GM12878 (cell line): ENCODE measurements around the gene PALLD. TPM values are rescaled to one million over a fixed set of nuclear protein-coding genes. Genes with fewer than 3 reads are reported as not detected.

ENCODE experiments used
- ATAC-seq: fragments of 200-7000 bp; cut with Tn5 transposase; 3 replicates; pipeline ENCODE4 v1.9.1; 2020; ENCODE audit warnings: mild to moderate bottlenecking, moderate library complexity
- BruUV-seq: library from RNA; stranded (reverse); fragments of 400-500 nt; replicated peaks from 2 replicates; lab custom pipeline; 2021; lab: Mats Ljungman, UMichigan
- CTCF ChIA-PET: fragments of 300-600 bp; sonication (Branson Sonifier 250); formaldehyde crosslinking; extraction: SDS; loops from one replicate; lab custom pipeline; 2021; ENCODE audit warnings: inconsistent platforms; lab: Yijun Ruan, JAX
- POLR2A ChIA-PET: fragments of 350-600 bp; formaldehyde crosslinking; extraction: SDS; loops from one replicate; lab custom pipeline; 2021; ENCODE audit warnings: inconsistent platforms; lab: Charles Lee
- RAD21 ChIA-PET: fragments of 300-600 bp; sonication (Branson Sonifier 250); formaldehyde crosslinking; loops from one replicate; lab custom pipeline; 2023; ENCODE audit warnings: antibody characterized with exemption; ENCODE audit not compliant: unreplicated experiment; lab: Charles Lee
- SMC1A ChIA-PET: fragments of 300-600 bp; sonication (Branson Sonifier 250); formaldehyde crosslinking; loops from one replicate; lab custom pipeline; 2023; ENCODE audit not compliant: unreplicated experiment, uncharacterized antibody; lab: Charles Lee
- DNase-seq: peaks from one replicate; pipeline ENCODE4 v3.0.0-alpha.2; 2011; ENCODE audit warnings: low read depth, low spot score
- FAIRE-seq: peaks from 3 replicates; lab custom pipeline; 2011; peaks lifted over from hg19 to GRCh38; lab: Jason Lieb, UNC
- H2AFZ ChIP-seq: 2 replicates; pipeline ENCODE4 v1.6.0; 2011; ENCODE audit warnings: low read depth, low read length, control low read depth; ENCODE audit not compliant: control insufficient read depth
- H3K27ac ChIP-seq: 2 replicates; pipeline ENCODE4 v1.5.1; 2011; ENCODE audit warnings: control low read depth; ENCODE audit not compliant: control insufficient read depth, insufficient read depth
- H3K27me3 ChIP-seq, 2 experiments: replicated peaks in 1 of 2; 2 replicates each; pipeline versions ENCODE4 v1.6.0 to v1.6.1; 2011; ENCODE audit warnings: low read length in 1 of 2; ENCODE audit not compliant: control insufficient read depth in 2 of 2, insufficient read depth in 2 of 2
- H3K36me3 ChIP-seq, 2 experiments: 2 replicates each; pipeline ENCODE4 v1.5.1; 2011; ENCODE audit warnings: low read length in 1 of 2; ENCODE audit not compliant: control insufficient read depth in 2 of 2, insufficient read depth in 2 of 2
- H3K4me1 ChIP-seq: 2 replicates; pipeline ENCODE4 v1.6.1; 2011; ENCODE audit warnings: mild to moderate bottlenecking, low read length, moderate library complexity, mixed read lengths; ENCODE audit not compliant: control insufficient read depth, insufficient read depth
- H3K4me2 ChIP-seq: 2 replicates; pipeline ENCODE4 v1.6.0; 2011; ENCODE audit warnings: control low read depth; ENCODE audit not compliant: control insufficient read depth, insufficient read depth
- H3K4me3 ChIP-seq: fragments of 200-600 bp; sonication (generic); 2 replicates; pipeline ENCODE4 v1.5.1; 2016
- H3K79me2 ChIP-seq: 2 replicates; pipeline ENCODE4 v1.6.0; 2011; ENCODE audit warnings: low read length; ENCODE audit not compliant: control insufficient read depth, insufficient read depth
- H3K9ac ChIP-seq: 2 replicates; pipeline ENCODE4 v1.8.0; 2011; ENCODE audit warnings: low read length, control low read depth, mixed read lengths; ENCODE audit not compliant: control insufficient read depth, insufficient read depth
- H3K9me3 ChIP-seq: replicated peaks from 3 replicates; pipeline ENCODE4 v1.5.1; 2011; ENCODE audit warnings: mild to moderate bottlenecking, low read length; ENCODE audit not compliant: control insufficient read depth, insufficient read depth
- H4K20me1 ChIP-seq: 2 replicates; pipeline ENCODE4 v1.6.0; 2011; ENCODE audit not compliant: control insufficient read depth, insufficient read depth
- BRCA1 ChIP-seq: IDR thresholded peaks from 2 replicates; pipeline ENCODE4 v1.6.1; 2011; ENCODE audit warnings: low read depth, low read length, improper control_type of control experiment
- CHD4 ChIP-seq: fragments of 200-600 bp; sonication (generic); IDR thresholded peaks from 2 replicates; pipeline ENCODE4 v1.6.1; 2016; ENCODE audit warnings: mild to moderate bottlenecking
- GABPA ChIP-seq: IDR thresholded peaks from 2 replicates; pipeline ENCODE4 v1.6.1; 2014; ENCODE audit warnings: antibody characterized with exemption, low read depth, mild to moderate bottlenecking, inconsistent platforms
- KDM1A ChIP-seq: fragments of 200-600 bp; sonication (generic); IDR thresholded peaks from 2 replicates; pipeline ENCODE4 v1.6.1; 2016; ENCODE audit warnings: borderline replicate concordance
- MEF2B ChIP-seq: fragments of 450-650 bp; IDR thresholded peaks from 2 replicates; pipeline ENCODE4 v1.6.1; 2018; ENCODE audit warnings: mild to moderate bottlenecking, moderate library complexity; ENCODE audit not compliant: partially characterized antibody, poor library complexity, severe bottlenecking
- NRF1 ChIP-seq: conservative IDR thresholded peaks from 2 replicates; pipeline ENCODE4 v1.6.1; 2011; ENCODE audit warnings: mild to moderate bottlenecking, low read depth, low read length, improper control_type of control experiment
- STAT3 ChIP-seq: IDR thresholded peaks from 2 replicates; pipeline ENCODE4 v1.6.1; 2011; ENCODE audit warnings: low read depth, low read length, improper control_type of control experiment
- TBL1XR1 ChIP-seq: IDR thresholded peaks from 2 replicates; pipeline ENCODE4 v1.6.1; 2012; ENCODE audit warnings: low read depth, low read length, improper control_type of control experiment
- WGBS: methylation state at CpG from one replicate; pipeline ENCODE4 v1.1.6; 2016; ENCODE audit warnings: low lambda C conversion rate; ENCODE audit not compliant: insufficient replicate concordance, insufficient coverage; ENCODE audit errors: missing lambda C conversion rate; 5-methylcytosine and 5-hydroxymethylcytosine counted together
- in situ Hi-C: fragments of 300-500 bp; cut with MboI; formaldehyde crosslinking; loops from 9 replicates; pipeline ENCODE4 v1.14.3; 2018; ENCODE audit warnings: mixed read lengths
- intact Hi-C: fragments of 100-400 bp; cut with micrococcal nuclease; formaldehyde crosslinking; loops from one replicate; pipeline ENCODE4 v1.14.2; 2022; ENCODE audit not compliant: unreplicated experiment
- polyA plus RNA-seq, 11 experiments: library from polyadenylated mRNA; depleted of rRNA in 4 of 11; unstranded in 6 of 11; stranded (reverse) in 5 of 11; fragments of >200 nt; fragmentation: Nextera tagmentation in 4 of 11; fragmentation: Illumina TruSeq in 1 of 11; extraction: Ambion mirVana in 4 of 11; extraction: Trizol in 1 of 11; gene quantifications; 1 replicate in 1 of 11; 2 replicates in 10 of 11; pipeline versions ENCODE4 v1.2.1 to v1.2.3, GENCODE V29; 2011 to 2016; ENCODE audit warnings: inconsistent platforms in 2 of 11, missing spikeins in 2 of 11, low read depth in 1 of 11
- total RNA-seq, 4 experiments: library from RNA; depleted of rRNA in 3 of 4; stranded (reverse); fragments of >200 nt in 3 of 4; fragmentation: Illumina TruSeq in 1 of 4; extraction: Trizol in 1 of 4; gene quantifications; 2 replicates each; pipeline versions ENCODE4 v1.2.1 to v1.2.3, GENCODE V29; 2013 to 2021
- TF ChIP-seq, protein P1 (sequence below): IDR thresholded peaks from 2 replicates; pipeline ENCODE4 v1.6.1; 2011; ENCODE audit warnings: borderline replicate concordance, low read depth, mild to moderate bottlenecking, moderate library complexity, mixed read lengths, low read length; ENCODE audit not compliant: insufficient read depth; ENCODE audit errors: extremely low read length

Gene PALLD
- total and polyA plus RNA-seq, 10 of the 15 experiments (the other 5 are each of a cell fraction or from before 2014, with no cell fraction given): 1.0 to 7.7 (median 1.7) TPM

DNA sequence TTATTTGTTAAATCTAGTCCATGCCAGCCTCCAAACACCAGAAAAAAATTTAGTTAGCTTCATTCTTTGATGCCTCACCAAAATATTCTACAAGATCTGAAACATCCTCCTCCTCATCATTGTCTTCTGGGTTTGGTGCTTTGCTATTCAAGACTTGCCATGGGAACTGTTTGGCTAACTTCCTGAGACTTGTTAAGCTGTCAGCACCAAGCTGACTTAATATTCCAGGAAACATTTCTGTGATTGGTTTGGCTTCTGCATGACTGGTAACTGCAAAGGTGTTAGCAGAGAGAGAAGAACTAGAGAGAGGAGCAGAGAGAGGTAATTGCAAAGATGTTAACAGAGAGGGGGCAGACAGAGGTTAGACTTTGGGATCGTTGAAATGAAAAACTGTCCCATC is 101.3 kb downstream of the PALLD start:
- Histone ChIP-seq H3K36me3 (no peaks in the 10 kb centered on the region), H4K20me1 (no peaks in the 10 kb centered on the region), H3K4me3 (no peak overlapping the region), H3K27me3 (no peaks in the 10 kb centered on the region; a peak in 1 of 4 replicates), H3K4me1 (no peaks in the 10 kb centered on the region), H3K9ac (no peak overlapping the region), H3K9me3 (no peaks in the 10 kb centered on the region), H3K79me2 (no peaks in the 10 kb centered on the region), H2AFZ (no peak overlapping the region), H3K27ac (no peak overlapping the region), H3K4me2 (no peak overlapping the region)
- FAIRE-seq (no peak), DNase-seq (no peak), ATAC-seq (no peak)
- ChIA-PET SMC1A (interaction anchor here (0.6 to 1.1 kb wide), 2 partner anchors 21 to 62 kb away, joined by 3 read pairs; no protein-coding TSS in a partner anchor), CTCF (interaction anchor here (1.1 to 1.3 kb wide), 4 partner anchors 13 to 325 kb away, joined by 4 to 6 read pairs (median 4); no protein-coding TSS in a partner anchor), POLR2A (no interaction called here), RAD21 (no interaction called here)
- TF ChIP-seq GABPA: no peak
- no peak for TF ChIP-seq KDM1A
- TF ChIP-seq STAT3: no peak
- TF ChIP-seq CHD4: no peak
- TF ChIP-seq NRF1: no peak
- TF ChIP-seq MEF2B: no peak
- TF ChIP-seq, protein P1, sequence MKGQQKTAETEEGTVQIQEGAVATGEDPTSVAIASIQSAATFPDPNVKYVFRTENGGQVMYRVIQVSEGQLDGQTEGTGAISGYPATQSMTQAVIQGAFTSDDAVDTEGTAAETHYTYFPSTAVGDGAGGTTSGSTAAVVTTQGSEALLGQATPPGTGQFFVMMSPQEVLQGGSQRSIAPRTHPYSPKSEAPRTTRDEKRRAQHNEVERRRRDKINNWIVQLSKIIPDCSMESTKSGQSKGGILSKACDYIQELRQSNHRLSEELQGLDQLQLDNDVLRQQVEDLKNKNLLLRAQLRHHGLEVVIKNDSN: no peak
- TF ChIP-seq BRCA1: no peak
- TF ChIP-seq TBL1XR1: no peak
- no TSS peak for BruUV-seq
- WGBS: 5% methylated on average over 1 of the region's 1 CpG
- in situ Hi-C loops (no loop called here), intact Hi-C loops (no loop called here)
